Panc1 (cell line): Measurements from ENCODE around the gene LHX1.

Experiments used
- POLR2AphosphoS5 ChIP-seq: IDR thresholded peaks from 2 replicates; pipeline ENCODE4 v1.6.1; 2012; ENCODE audit warnings: mild to moderate bottlenecking, low read depth, low read length, moderate library complexity
- SIN3A ChIP-seq: IDR thresholded peaks from 2 replicates; pipeline ENCODE4 v1.6.1; 2012; ENCODE audit warnings: low read depth, mild to moderate bottlenecking, low read length, moderate library complexity, borderline replicate concordance; ENCODE audit not compliant: insufficient read depth
- TF ChIP-seq, protein P1 (sequence below): fragments of 450-650 bp; IDR thresholded peaks from 2 replicates; pipeline ENCODE4 v1.5.1; 2017; ENCODE audit warnings: mild to moderate bottlenecking
- TF ChIP-seq, protein P2 (sequence below), 2 experiments: IDR thresholded peaks; 2 replicates each; pipeline ENCODE4 v1.6.1; 2011 to 2012; ENCODE audit warnings: low read depth in 2 of 2, control low read depth in 1 of 2, low read length in 1 of 2, mild to moderate bottlenecking in 1 of 2, moderate library complexity in 1 of 2; ENCODE audit not compliant: insufficient read depth in 1 of 2

DNA sequence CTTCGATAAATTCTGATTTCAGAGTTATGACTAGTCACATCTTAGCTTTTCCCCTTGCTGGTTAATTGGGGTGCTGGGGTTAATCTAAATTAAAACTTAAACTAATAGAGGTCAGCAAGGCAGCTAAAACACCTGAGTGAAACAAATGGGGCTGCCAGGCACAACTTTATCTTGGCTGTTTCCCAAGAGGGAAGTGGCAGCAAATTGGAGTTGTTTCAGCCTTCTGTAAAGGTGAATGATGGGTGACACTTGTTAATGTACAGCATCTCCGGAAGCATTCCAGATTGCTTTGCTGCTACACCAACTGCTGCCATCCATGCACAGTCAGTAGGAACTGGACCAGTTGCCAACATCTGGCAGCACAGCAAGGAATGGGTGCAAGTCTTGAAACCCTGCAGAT lies 55.4 kb downstream of the LHX1 start:
- TF ChIP-seq, protein P1, sequence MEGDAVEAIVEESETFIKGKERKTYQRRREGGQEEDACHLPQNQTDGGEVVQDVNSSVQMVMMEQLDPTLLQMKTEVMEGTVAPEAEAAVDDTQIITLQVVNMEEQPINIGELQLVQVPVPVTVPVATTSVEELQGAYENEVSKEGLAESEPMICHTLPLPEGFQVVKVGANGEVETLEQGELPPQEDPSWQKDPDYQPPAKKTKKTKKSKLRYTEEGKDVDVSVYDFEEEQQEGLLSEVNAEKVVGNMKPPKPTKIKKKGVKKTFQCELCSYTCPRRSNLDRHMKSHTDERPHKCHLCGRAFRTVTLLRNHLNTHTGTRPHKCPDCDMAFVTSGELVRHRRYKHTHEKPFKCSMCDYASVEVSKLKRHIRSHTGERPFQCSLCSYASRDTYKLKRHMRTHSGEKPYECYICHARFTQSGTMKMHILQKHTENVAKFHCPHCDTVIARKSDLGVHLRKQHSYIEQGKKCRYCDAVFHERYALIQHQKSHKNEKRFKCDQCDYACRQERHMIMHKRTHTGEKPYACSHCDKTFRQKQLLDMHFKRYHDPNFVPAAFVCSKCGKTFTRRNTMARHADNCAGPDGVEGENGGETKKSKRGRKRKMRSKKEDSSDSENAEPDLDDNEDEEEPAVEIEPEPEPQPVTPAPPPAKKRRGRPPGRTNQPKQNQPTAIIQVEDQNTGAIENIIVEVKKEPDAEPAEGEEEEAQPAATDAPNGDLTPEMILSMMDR: no peak
- no peak for TF ChIP-seq SIN3A
- TF ChIP-seq POLR2AphosphoS5: no peak
- TF ChIP-seq, protein P2, sequence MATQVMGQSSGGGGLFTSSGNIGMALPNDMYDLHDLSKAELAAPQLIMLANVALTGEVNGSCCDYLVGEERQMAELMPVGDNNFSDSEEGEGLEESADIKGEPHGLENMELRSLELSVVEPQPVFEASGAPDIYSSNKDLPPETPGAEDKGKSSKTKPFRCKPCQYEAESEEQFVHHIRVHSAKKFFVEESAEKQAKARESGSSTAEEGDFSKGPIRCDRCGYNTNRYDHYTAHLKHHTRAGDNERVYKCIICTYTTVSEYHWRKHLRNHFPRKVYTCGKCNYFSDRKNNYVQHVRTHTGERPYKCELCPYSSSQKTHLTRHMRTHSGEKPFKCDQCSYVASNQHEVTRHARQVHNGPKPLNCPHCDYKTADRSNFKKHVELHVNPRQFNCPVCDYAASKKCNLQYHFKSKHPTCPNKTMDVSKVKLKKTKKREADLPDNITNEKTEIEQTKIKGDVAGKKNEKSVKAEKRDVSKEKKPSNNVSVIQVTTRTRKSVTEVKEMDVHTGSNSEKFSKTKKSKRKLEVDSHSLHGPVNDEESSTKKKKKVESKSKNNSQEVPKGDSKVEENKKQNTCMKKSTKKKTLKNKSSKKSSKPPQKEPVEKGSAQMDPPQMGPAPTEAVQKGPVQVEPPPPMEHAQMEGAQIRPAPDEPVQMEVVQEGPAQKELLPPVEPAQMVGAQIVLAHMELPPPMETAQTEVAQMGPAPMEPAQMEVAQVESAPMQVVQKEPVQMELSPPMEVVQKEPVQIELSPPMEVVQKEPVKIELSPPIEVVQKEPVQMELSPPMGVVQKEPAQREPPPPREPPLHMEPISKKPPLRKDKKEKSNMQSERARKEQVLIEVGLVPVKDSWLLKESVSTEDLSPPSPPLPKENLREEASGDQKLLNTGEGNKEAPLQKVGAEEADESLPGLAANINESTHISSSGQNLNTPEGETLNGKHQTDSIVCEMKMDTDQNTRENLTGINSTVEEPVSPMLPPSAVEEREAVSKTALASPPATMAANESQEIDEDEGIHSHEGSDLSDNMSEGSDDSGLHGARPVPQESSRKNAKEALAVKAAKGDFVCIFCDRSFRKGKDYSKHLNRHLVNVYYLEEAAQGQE (IDR thresholded peaks at IDR 0.05; ENCODE audit: insufficient read depth in 1 of 2, low read depth in 2 of 2, low read length in 1 of 2): no peak
